ENCODE measurements around the gene CPTP.

- no peak for TF ChIP-seq CTCF (IDR thresholded peaks at IDR 0.05)
- TF ChIP-seq POLR2A (IDR thresholded peaks at IDR 0.05) = no peak
- no peak for TF ChIP-seq POLR2AphosphoS5 (IDR thresholded peaks at IDR 0.05)
- TF ChIP-seq EP300 (IDR thresholded peaks at IDR 0.05) = no peak
Observed at GRCh38 chr1:1293263-1294249, 31.0 kb upstream of the CPTP start.
